B cell (primary cell): ENCODE data around the gene AKT2.

Experiments
- CTCF ChIP-seq: fragments of 200-600 bp; IDR thresholded peaks from one replicate; pipeline ENCODE4 v1.8.0; 2022; ENCODE audit warnings: antibody characterized with exemption, mild to moderate bottlenecking
- EZH2 ChIP-seq: IDR thresholded peaks from 2 replicates; pipeline ENCODE4 v1.6.1; 2012; ENCODE audit warnings: borderline replicate concordance, low read depth, mild to moderate bottlenecking, moderate library complexity, low read length; ENCODE audit not compliant: insufficient read depth, poor library complexity, severe bottlenecking

GRCh38 chr19:40304306-40304705, 19.2 kb upstream of the AKT2 start:
- TF ChIP-seq EZH2: no peak
- TF ChIP-seq CTCF: no peak
